GM21786 (cell line): ENCODE measurements around the gene POLD4.
"Not testable (repeated sequence)": the region's sequence is repeated elsewhere in the genome, so short reads cannot be mapped to it uniquely, and the experiment has no call there.

Experiments
- ATAC-seq: cut with Tn5 transposase; IDR thresholded peaks from one replicate; pipeline ENCODE4 v1.9.1; 2021; ENCODE audit not compliant: unreplicated experiment

POLD4 gene

GRCh38 chr11:67354075-67355022 lies 1.0 kb upstream of the POLD4 start:
- ATAC-seq = no peak

- no peak for ATAC-seq
Observed at GRCh38 chr11:67352546-67353316, 615 bp downstream of the POLD4 start.

DNA sequence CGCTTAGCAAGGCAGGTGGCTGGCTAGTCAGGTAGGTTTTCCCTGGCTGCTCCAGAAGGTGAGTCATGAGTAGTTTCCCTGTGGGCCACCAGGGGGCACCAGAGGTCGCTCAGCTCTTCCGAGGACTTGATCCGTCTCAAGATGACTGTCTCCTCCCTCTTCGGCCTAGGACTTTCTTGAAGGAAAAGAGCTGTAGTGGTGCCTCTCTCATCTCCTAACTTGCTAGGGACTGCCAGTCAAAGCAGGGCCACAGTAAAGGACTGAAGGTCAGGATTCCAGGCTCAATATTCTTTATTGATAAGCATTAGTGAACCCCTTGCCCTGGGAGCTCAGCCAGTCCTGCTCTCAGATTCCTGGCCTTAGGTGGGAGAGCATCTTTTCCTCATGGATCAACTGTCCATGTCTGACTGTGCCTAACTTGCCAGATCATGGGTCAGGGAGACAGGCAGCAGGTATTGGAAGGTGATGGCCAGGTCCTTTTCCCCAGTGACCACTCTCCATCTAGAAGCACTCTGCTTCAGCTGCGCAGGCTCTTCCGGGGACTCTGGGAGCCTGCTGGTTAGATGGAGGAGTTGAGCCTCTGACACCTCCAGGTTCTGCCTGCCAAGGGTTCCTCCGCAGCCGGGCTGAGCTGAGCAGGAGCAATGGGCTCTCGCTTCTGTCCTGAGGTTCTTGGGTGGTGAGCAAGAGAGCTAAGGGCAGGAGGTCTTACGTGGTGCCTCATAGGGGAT lies 1.9 kb downstream of the POLD4 start:
- no peak for ATAC-seq

GRCh38 chr11:67349928-67350465 lies 3.3 kb downstream of the POLD4 start:
- no peak for ATAC-seq

GRCh38 chr11:67349457-67349856 lies 3.9 kb downstream of the POLD4 start:
- no peak for ATAC-seq

DNA sequence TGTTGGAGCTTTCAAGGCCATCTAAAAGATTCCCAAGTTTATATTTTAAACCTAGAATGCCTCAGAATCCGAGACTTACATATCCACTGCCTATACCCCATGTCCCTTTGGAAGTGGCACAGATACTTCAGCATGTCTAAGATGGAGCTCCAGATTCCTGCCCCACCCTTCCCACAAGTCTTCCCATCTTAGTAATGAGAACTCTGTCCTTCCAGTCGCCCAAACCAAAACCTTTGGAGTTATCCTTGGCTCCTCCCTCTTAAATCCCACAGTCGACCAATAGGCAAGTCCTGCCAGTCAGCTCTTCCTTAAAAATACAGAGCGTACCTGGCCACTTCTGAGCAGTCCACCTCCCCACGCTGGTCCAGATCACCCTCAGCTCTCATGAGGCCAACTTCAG lies 4.3 kb downstream of the POLD4 start:
- ATAC-seq = no peak

GRCh38 chr11:67347964-67348749 lies 5.2 kb downstream of the POLD4 start:
- ATAC-seq = no peak

GRCh38 chr11:67345920-67346819 lies 7.2 kb downstream of the POLD4 start:
- ATAC-seq = no peak

DNA sequence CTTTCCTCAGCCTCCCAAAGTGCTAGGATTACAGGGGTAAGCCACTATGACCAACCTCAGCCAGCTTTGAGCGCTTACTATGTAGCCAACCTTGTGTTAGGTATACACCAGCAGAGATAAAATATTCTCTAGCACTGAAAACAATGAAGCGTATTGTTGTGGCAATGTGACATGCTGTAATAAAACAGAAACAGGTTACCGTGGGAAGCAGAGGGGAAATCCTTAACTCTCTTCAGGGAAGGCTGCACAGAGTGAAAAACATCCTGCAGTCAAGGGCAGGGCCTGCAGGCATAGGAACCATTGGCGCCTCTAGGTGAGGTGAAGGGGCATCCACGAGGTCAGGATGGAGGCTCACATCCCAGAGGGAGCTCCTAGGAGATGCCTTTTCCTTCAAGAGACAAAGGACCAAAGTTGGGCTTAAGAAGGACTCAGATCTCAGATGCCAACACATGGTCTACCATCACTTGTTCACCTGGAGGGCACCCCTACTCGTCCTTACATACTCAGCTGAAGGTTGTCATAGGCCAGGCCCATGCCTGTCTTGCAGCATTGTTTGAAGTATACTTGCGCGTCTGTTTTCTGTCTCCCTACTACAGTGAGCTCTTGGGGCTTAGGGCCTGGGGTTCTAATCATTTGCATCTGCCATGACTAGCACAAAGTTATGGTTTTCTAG lies 8.0 kb downstream of the POLD4 start:
- no peak for ATAC-seq

- no peak for ATAC-seq
Observed at GRCh38 chr11:67344264-67344663, 9.1 kb downstream of the POLD4 start.

DNA sequence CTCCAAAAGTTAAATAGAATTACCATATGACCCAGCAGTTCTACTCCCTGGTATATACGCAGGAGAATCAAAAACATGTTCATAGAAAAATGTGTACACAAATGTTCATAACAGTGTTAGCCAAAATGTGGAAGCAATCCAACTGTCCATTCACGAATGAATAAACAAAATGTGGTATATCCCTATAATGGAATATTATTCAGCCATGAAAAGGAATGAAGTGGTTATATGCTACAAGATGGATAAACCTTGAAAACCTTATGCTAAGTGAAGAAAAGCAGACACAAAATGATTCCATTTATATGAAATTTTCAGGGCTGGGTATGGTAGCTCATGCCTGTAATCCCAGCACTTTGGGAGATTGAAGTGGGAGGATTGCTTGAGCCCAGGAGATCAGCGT lies 16.1 kb downstream of the POLD4 start:
- no peak for ATAC-seq

GRCh38 chr11:67332081-67332691 lies 21.2 kb downstream of the POLD4 start:
- ATAC-seq = no peak

GRCh38 chr11:67323526-67323925 lies 29.8 kb downstream of the POLD4 start:
- ATAC-seq = no peak

DNA sequence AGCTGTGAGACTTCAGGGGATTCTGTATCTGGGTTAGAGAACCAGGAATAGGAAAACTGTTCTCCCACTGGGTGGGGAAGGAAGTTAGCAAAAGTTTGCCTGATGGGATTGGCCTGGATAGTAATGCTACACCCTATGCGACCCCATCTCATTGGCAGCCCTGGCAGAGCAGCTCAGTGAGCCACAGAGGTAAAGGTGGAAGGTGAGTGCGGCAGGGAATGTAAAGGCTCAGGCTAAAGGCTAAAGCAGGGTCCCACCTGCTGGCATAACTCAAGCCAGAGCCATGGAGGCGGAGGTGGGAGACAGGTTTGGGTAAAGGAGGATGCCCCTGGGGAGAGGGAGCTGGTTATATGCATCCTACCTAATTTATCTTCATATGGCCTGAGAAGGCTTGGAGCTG lies 31.3 kb downstream of the POLD4 start:
- no peak for ATAC-seq

- ATAC-seq = no peak
Observed at GRCh38 chr11:67321313-67321871, 32.0 kb downstream of the POLD4 start.

DNA sequence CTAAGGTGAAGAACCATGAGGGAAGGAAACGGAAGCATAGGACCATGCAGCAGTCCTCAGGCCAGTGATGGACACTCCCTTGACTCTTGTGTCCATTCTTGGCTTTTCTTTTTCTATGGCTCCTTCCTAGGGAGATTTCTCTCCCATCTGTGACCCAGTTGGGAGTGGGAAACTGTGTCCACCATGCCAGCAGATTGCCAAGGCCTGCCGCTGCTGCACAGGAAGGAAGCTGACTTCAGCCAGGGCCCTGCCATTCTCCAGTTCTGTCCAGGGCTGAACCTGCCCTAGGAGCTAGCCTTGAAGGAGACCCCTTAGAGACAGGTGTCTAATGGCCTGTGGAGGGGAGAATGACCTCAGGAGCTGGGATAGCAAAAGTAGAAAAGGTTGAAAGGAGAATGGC lies 32.7 kb downstream of the POLD4 start:
- ATAC-seq = no peak

GRCh38 chr11:67320011-67320410 lies 33.3 kb downstream of the POLD4 start:
- no peak for ATAC-seq

- not testable (repeated sequence) for ATAC-seq
Observed at GRCh38 chr11:67318876-67319275, 34.5 kb downstream of the POLD4 start.
